Right forelimb (tissue), 1 donor: ENCODE data around the gene C1orf159.

Experiments
- DNase-seq: peaks from one replicate; pipeline ENCODE4 v3.0.0-alpha.2; 2018

Gene C1orf159

DNA sequence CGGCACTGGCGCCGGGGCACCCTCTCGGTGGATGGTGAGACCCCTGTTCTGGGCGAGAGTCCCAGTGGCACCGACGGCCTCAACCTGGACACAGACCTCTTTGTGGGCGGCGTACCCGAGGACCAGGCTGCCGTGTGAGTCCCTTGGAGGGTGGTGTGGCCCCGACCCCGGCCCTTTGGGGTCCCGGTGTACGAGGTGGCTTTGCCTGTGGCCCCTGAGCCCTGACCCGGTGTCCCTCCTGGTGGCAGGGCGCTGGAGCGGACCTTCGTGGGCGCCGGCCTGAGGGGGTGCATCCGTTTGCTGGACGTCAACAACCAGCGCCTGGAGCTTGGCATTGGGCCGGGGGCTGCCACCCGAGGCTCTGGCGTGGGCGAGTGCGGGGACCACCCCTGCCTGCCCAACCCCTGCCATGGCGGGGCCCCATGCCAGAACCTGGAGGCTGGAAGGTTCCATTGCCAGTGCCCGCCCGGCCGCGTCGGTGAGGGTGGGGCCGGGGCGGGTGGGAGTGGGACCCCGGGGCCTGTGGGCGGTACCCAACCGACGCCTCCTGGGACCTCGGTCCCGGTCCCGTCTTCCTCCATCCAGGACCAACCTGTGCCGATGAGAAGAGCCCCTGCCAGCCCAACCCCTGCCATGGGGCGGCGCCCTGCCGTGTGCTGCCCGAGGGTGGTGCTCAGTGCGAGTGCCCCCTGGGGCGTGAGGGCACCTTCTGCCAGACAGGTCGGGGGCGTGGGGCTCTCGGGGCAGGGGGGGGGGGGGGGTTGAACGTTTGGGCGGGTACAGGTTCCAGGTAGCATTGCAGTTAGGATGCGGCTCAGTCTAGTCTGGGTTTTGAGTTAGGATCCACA, 66.3 kb downstream of the C1orf159 start:
- no peak for DNase-seq

GRCh38 chr1:1048765-1049164, 67.1 kb downstream of the C1orf159 start:
- DNase-seq = no peak

DNA sequence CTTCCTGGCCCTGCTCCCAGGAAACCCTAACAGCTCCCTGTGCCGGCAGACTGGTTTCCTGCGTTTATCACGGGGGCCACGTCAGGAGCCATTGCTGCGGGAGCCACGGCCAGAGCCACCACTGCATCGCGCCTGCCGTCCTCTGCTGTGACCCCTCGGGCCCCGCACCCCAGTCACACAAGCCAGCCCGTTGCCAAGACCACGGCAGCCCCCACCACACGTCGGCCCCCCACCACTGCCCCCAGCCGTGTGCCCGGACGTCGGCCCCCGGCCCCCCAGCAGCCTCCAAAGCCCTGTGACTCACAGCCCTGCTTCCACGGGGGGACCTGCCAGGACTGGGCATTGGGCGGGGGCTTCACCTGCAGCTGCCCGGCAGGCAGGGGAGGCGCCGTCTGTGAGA, 67.9 kb downstream of the C1orf159 start:
- DNase-seq = no peak

DNA sequence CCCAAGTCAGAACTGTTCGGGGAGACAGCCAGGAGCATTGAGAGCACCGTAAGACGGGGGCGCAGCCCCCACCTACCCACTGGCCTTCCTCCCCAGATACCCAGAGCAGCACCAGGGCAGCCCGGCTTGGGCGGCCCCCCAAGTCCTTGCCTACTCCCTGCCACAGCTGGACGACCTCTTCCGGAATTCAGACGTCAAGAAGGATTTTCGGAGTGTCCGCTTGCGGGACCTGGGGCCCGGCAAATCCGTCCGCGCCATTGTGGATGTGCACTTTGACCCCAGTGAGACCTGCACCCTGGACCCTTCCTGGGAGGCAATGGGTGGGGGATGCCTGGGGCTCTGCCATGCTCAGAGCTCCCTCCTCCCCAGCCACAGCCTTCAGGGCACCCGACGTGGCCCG, 68.5 kb downstream of the C1orf159 start:
- DNase-seq = no peak

DNA sequence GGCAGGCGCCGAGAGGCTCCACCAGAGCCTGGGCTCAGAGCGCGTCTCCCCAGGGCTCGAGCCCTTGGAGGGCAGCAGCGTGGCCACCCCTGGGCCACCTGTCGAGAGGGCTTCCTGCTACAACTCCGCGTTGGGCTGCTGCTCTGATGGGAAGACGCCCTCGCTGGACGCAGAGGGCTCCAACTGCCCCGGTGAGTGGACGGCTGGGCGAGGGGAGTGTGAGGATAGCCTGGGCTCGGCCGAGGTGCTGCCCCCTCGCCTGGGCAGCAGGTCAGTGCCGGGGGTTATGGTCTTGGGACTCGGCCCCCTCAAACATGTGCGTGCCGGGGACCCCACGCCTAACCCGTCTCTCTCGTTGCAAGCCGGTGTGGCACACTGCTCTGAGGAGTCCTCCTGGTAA, 69.1 kb downstream of the C1orf159 start:
- DNase-seq = no peak

GRCh38 chr1:1046243-1046642, 69.6 kb downstream of the C1orf159 start:
- no peak for DNase-seq

DNA sequence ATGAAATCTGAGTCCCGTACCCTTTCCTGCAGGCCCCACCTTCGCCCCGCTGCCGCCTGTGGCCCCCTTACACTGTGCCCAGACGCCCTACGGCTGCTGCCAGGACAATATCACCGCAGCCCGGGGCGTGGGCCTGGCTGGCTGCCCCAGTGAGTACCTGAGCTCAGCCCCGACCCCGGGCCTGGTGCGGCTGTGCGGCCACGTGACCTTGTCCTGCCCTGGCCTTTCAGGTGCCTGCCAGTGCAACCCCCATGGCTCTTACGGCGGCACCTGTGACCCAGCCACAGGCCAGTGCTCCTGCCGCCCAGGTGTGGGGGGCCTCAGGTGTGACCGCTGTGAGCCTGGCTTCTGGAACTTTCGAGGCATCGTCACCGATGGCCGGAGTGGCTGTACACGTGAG, 70.8 kb downstream of the C1orf159 start:
- DNase-seq = no peak

GRCh38 chr1:1044455-1045078, 71.3 kb downstream of the C1orf159 start:
- no peak for DNase-seq

DNA sequence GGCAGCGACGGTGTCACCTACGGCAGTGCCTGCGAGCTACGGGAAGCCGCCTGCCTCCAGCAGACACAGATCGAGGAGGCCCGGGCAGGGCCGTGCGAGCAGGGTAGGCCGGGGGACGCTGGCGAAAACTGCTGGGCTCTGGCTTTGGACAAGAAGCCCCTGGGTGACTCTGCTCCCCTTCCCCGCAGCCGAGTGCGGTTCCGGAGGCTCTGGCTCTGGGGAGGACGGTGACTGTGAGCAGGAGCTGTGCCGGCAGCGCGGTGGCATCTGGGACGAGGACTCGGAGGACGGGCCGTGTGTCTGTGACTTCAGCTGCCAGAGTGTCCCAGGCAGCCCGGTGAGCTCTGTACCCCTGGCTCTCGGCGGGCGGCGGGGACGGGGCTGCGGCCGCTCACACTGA, 72.0 kb downstream of the C1orf159 start:
- DNase-seq = no peak

DNA sequence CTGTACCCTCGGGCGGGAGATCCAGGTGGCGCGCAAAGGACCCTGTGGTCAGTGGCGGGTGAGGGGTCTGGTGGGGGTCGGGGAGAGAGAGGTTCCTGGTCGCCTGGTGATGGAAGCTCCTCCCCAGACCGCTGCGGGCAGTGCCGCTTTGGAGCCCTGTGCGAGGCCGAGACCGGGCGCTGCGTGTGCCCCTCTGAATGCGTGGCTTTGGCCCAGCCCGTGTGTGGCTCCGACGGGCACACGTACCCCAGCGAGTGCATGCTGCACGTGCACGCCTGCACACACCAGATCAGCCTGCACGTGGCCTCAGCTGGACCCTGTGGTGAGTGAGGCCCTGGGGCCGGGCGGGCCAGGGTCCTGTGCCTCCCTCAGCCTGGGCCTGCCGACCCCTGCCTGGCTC, 72.5 kb downstream of the C1orf159 start:
- no peak for DNase-seq

DNA sequence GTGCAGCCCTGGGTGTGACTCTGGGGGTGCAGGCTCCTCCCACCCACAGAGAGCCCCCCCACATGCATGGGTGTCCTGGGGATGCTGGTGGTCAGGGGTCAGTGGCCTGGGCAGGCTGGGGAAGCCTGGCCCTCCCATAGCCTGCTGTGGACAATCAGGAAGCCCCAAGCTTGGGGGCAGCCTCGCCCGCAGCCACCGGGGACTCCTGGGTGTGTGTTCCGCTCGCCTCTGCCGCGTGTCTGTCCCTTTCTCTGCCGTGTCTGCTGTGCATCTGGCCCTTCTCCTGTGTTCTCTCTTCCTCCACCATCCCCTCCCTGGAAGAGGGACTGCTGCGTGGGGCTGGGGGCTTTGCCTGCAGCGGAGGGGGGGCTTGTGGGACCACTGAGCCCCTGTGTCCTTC, 73.1 kb downstream of the C1orf159 start:
- DNase-seq = no peak

DNA sequence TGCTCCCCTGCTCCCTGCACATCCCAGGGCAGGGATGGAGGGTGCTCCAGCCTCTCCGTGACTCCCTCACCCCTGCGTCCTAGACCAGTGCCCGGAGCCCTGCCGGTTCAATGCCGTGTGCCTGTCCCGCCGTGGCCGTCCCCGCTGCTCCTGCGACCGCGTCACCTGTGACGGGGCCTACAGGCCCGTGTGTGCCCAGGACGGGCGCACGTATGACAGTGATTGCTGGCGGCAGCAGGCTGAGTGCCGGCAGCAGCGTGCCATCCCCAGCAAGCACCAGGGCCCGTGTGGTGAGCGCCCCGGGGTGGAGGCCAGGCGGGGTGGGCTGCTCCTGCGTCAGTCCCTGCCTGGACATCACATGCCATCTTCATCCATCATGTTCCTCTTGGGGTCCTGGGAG, 74.0 kb downstream of the C1orf159 start:
- DNase-seq = no peak

- DNase-seq = no peak
These were observed 74.8 kb downstream of the C1orf159 start for GRCh38 chr1:1041092-1041523.

GRCh38 chr1:1040004-1040991, 75.6 kb downstream of the C1orf159 start:
- peak; percentile 86 for DNase-seq

- DNase-seq = no peak
These were observed 76.6 kb downstream of the C1orf159 start for GRCh38 chr1:1039145-1039910.

DNA sequence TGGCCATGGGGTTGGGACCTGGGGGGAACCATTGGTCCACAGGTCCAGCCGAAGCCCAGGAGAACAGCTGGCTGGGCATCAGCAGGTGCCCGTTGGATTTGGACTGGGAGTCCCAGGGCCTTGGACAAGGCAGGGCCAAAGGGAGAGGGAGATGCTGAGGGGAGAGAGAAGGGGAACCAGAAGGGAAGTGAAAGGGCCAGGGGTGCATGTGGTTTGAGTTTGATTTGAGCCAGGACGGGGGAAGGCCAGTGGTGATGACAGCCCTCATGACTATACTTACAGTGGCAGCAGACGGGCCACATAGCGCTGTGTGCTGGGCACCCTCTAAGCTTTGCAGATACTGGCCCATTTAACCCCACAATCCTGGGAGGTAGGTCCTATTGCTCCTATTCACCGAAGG, 77.2 kb downstream of the C1orf159 start:
- DNase-seq = no peak

GRCh38 chr1:1037366-1038327, 78.2 kb downstream of the C1orf159 start:
- no peak for DNase-seq

GRCh38 chr1:1035291-1035943, 80.5 kb downstream of the C1orf159 start:
- DNase-seq = no peak

DNA sequence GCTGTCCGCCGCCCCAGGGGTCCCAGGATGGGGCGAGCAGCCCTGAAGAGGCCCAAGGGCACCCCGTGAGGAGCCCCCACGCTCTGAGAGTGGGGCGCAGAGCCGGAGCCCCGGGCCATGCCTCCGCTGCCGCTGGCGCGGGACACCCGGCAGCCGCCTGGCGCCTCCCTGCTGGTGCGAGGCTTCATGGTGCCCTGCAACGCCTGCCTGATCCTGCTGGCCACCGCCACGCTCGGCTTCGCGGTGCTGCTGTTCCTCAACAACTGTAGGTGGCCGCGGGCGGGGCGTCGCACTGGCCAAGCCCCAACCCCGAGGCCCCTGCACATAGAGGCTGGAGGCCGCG, 81.5 kb downstream of the C1orf159 start:
- no peak for DNase-seq

DNA sequence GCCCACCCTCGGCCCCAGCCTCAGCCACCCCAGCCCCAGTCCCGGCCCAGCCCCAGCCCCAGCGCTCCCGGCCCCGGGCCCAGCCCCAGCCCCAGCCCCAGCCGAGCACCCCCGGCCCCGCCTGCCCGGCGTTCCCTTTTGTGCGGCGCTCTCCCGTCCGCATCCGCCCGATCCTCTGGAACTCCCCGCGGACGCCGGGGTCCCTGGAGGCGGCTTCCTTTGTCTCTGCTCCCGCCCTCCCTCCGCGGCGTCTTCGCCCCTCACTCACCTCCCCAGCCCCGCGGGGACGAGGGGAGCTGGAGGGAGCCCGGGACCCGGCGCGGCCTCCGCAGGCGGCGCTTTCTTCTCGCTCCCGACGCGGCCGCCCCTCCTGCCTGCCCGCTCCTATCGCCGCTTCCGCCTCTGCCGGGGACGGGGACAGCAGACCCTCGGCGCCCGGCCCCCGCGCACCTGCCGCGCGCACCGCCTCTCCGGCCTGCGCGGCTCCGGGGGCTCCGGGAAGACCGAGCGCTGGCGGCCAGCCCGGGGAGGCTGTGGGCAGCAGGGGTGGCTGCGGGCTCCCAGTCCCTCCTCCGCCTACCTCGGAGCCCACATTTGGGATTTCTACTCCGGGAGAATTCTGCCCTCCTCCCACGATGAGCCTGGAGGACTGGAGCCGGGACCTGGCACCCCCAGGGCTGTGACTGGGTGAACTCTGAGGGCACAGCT, 82.0 kb downstream of the C1orf159 start:
- no peak for DNase-seq
